ENCODE measurements around the gene NUP43. TPM values are rescaled to one million over a fixed set of nuclear protein-coding genes. Genes with fewer than 3 reads are reported as not detected.

NUP43 gene
- total and polyA plus RNA-seq, 2 experiments from 2014 or later, result 16.1 to 58.0 TPM

GRCh38 chr6:149734915-149735314, 11.4 kb downstream of the NUP43 start:
- Histone ChIP-seq H3K4me2 (ENCODE audit: unreplicated experiment) (no peak overlapping the region), H2AFZ (no peak overlapping the region), H3F3A (ENCODE audit: insufficient read depth) (no peaks in the 10 kb centered on the region), H3K27ac (no peak overlapping the region), H4K20me1 (ENCODE audit: insufficient read depth) (no peaks in the 10 kb centered on the region), H3K79me2 (ENCODE audit: insufficient read depth) (no peaks in the 10 kb centered on the region), H3K4me3 (no peak overlapping the region), H3K36me3 (ENCODE audit: low read depth) (peaks cover 34% of the 10 kb centered on the region; the same call in 1 of the 2 replicates), H3K9me2 (ENCODE audit: insufficient read depth) (no peaks in the 10 kb centered on the region), H3K27me3 (replicated peaks; ENCODE audit: insufficient read depth) (no peaks in the 10 kb centered on the region), H3K4me1 (ENCODE audit: insufficient read depth) (no peaks in the 10 kb centered on the region), H3K9me3 (ENCODE audit: low read depth) (no peaks in the 10 kb centered on the region), H3K9ac (no peak overlapping the region)
- no peak for DNase-seq
- WGBS, 2 experiments (ENCODE audit: low coverage in 1 of 2, low lambda C conversion rate in 2 of 2, missing lambda C conversion rate in 2 of 2), result 92 to 95% methylated on average over 1 of the region's 1 CpG
- no peak for TF ChIP-seq EZH2 (IDR thresholded peaks at IDR 0.05; ENCODE audit: insufficient read depth, poor library complexity, severe bottlenecking)
- no peak for TF ChIP-seq EZH2phosphoT487 (IDR thresholded peaks at IDR 0.05; ENCODE audit: insufficient read depth, low read depth)
- in situ Hi-C loops (cut with MboI), result no loop called here

GRCh38 chr6:149733089-149733720, 13.1 kb downstream of the NUP43 start:
- Histone ChIP-seq H3K36me3 (ENCODE audit: low read depth) (peaks cover 30% of the 10 kb centered on the region; the same call in 1 of the 2 replicates), H3K4me1 (ENCODE audit: insufficient read depth) (no peaks in the 10 kb centered on the region), H2AFZ (no peak overlapping the region), H3K9ac (no peak overlapping the region), H3K27ac (no peak overlapping the region), H3K27me3 (replicated peaks; ENCODE audit: insufficient read depth) (no peaks in the 10 kb centered on the region), H3K4me2 (ENCODE audit: unreplicated experiment) (no peak overlapping the region), H3K4me3 (no peak overlapping the region), H3K9me2 (ENCODE audit: insufficient read depth) (no peaks in the 10 kb centered on the region), H4K20me1 (ENCODE audit: insufficient read depth) (no peaks in the 10 kb centered on the region), H3F3A (ENCODE audit: insufficient read depth) (no peaks in the 10 kb centered on the region), H3K9me3 (ENCODE audit: low read depth) (no peaks in the 10 kb centered on the region), H3K79me2 (ENCODE audit: insufficient read depth) (no peaks in the 10 kb centered on the region)
- TF ChIP-seq EZH2phosphoT487 (IDR thresholded peaks at IDR 0.05; ENCODE audit: insufficient read depth, low read depth) (no peak), EZH2 (IDR thresholded peaks at IDR 0.05; ENCODE audit: insufficient read depth, poor library complexity, severe bottlenecking) (no peak)
- 96 to 100% methylated on average over 2 of the region's 2 CpGs for WGBS, 2 experiments (ENCODE audit: low coverage in 1 of 2, low lambda C conversion rate in 2 of 2, missing lambda C conversion rate in 2 of 2)
- in situ Hi-C loops (cut with MboI), result no loop called here
- no peak for DNase-seq

- Histone ChIP-seq H3K9me3 (ENCODE audit: low read depth) (no peaks in the 10 kb centered on the region), H3K27ac (no peak overlapping the region), H3K4me3 (no peak overlapping the region), H3F3A (ENCODE audit: insufficient read depth) (peaks cover 4% of the 10 kb centered on the region; the same call in 1 of the 2 replicates), H2AFZ (no peak overlapping the region), H3K36me3 (ENCODE audit: low read depth) (peaks cover 38% of the 10 kb centered on the region; the same call in 1 of the 2 replicates), H3K9ac (no peak overlapping the region), H3K4me2 (ENCODE audit: unreplicated experiment) (no peak overlapping the region), H3K27me3 (replicated peaks; ENCODE audit: insufficient read depth) (no peaks in the 10 kb centered on the region), H3K4me1 (ENCODE audit: insufficient read depth) (no peaks in the 10 kb centered on the region), H3K79me2 (ENCODE audit: insufficient read depth) (no peaks in the 10 kb centered on the region), H3K9me2 (ENCODE audit: insufficient read depth) (no peaks in the 10 kb centered on the region), H4K20me1 (ENCODE audit: insufficient read depth) (no peaks in the 10 kb centered on the region)
- no peak for DNase-seq
- in situ Hi-C loops (cut with MboI), result no loop called here
- WGBS, 2 experiments (ENCODE audit: low coverage in 1 of 2, low lambda C conversion rate in 2 of 2, missing lambda C conversion rate in 2 of 2), result 91 to 98% methylated on average over 8 of the region's 8 CpGs
- TF ChIP-seq EZH2 (IDR thresholded peaks at IDR 0.05; ENCODE audit: insufficient read depth, poor library complexity, severe bottlenecking) (no peak), EZH2phosphoT487 (IDR thresholded peaks at IDR 0.05; ENCODE audit: insufficient read depth, low read depth) (no peak)
These were observed 16.5 kb downstream of the NUP43 start for GRCh38 chr6:149729824-149730223.

GRCh38 chr6:149728499-149729234, 17.7 kb downstream of the NUP43 start:
- in situ Hi-C loops (cut with MboI), result no loop called here
- Histone ChIP-seq H4K20me1 (ENCODE audit: insufficient read depth) (no peaks in the 10 kb centered on the region), H3K9me2 (ENCODE audit: insufficient read depth) (no peaks in the 10 kb centered on the region), H3K4me2 (ENCODE audit: unreplicated experiment) (no peak overlapping the region), H3K4me3 (no peak overlapping the region), H3K27me3 (replicated peaks; ENCODE audit: insufficient read depth) (no peaks in the 10 kb centered on the region), H3K27ac (no peak overlapping the region), H3F3A (ENCODE audit: insufficient read depth) (peaks cover 13% of the 10 kb centered on the region), H3K9ac (no peak overlapping the region), H3K9me3 (ENCODE audit: low read depth) (no peaks in the 10 kb centered on the region), H3K79me2 (ENCODE audit: insufficient read depth) (no peaks in the 10 kb centered on the region), H3K4me1 (ENCODE audit: insufficient read depth) (peaks cover under 1% of the 10 kb centered on the region; the same call in 1 of the 2 replicates), H2AFZ (no peak overlapping the region), H3K36me3 (ENCODE audit: low read depth) (peaks cover 38% of the 10 kb centered on the region; the same call in 1 of the 2 replicates)
- no peak for DNase-seq
- TF ChIP-seq EZH2phosphoT487 (IDR thresholded peaks at IDR 0.05; ENCODE audit: insufficient read depth, low read depth) (no peak), EZH2 (IDR thresholded peaks at IDR 0.05; ENCODE audit: insufficient read depth, poor library complexity, severe bottlenecking) (no peak)
- WGBS, 2 experiments (ENCODE audit: low coverage in 1 of 2, low lambda C conversion rate in 2 of 2, missing lambda C conversion rate in 2 of 2), result 94 to 98% methylated on average over 5 of the region's 5 CpGs

Measured in GM23248 (cell line).